GM19099 (cell line): ENCODE results near the gene MDFIC.

Source experiments
- POLR2A ChIP-seq: IDR thresholded peaks from 3 replicates; pipeline ENCODE4 v1.6.1; 2011; ENCODE audit warnings: low read depth; ENCODE audit not compliant: insufficient read length; ENCODE audit errors: extremely low read depth

The MDFIC gene

GRCh38 chr7:115060095-115060870, 138.4 kb downstream of the MDFIC start:
- TF ChIP-seq POLR2A, result no peak

- TF ChIP-seq POLR2A, result no peak
Observed at GRCh38 chr7:115066050-115066449, 144.2 kb downstream of the MDFIC start.

GRCh38 chr7:115066634-115067033, 144.7 kb downstream of the MDFIC start:
- no peak for TF ChIP-seq POLR2A

- TF ChIP-seq POLR2A, result no peak
Observed at GRCh38 chr7:115068220-115068619, 146.3 kb downstream of the MDFIC start.
